HG02588 (cell line): Measurements from ENCODE around the gene C1D.

Source experiments
- ATAC-seq: cut with Tn5 transposase; IDR thresholded peaks from one replicate; pipeline ENCODE4 v1.9.1; 2021; ENCODE audit warnings: mild to moderate bottlenecking, moderate library complexity; ENCODE audit not compliant: unreplicated experiment

C1D gene

DNA sequence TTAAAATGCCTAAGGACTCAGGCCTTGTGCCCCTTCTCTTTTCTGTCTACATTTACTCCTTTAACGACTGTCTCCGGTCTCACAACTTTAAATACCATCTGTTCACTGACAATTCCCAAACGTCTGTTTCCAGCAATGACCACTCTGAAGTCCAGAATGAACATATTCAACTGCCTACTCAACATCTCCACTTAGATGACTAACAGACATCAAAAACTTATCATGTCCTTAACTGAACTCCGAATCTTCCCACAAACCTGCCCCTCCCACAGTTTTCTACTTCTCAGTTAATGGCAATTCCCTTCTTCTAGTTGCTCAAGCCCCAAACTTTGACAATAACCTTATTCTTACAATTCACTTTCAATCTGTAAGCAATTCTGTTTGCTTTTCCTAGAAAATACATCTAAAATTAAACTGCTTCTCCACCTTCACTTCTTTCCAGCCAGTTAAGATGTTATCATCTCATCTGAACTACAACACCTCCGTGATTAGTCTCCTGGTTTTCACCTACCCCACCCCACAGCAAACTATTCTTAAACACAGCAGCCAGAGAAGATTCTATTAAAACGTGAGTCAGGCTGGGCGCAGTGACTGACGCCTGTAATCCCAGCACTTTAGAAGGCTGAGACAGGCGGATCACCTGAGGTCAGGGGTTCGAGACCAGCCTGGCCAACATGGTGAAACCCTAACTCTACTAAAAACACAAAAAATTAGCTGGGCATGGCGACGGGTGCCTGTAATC is 2.8 kb downstream of the C1D start:
- no peak for ATAC-seq

DNA sequence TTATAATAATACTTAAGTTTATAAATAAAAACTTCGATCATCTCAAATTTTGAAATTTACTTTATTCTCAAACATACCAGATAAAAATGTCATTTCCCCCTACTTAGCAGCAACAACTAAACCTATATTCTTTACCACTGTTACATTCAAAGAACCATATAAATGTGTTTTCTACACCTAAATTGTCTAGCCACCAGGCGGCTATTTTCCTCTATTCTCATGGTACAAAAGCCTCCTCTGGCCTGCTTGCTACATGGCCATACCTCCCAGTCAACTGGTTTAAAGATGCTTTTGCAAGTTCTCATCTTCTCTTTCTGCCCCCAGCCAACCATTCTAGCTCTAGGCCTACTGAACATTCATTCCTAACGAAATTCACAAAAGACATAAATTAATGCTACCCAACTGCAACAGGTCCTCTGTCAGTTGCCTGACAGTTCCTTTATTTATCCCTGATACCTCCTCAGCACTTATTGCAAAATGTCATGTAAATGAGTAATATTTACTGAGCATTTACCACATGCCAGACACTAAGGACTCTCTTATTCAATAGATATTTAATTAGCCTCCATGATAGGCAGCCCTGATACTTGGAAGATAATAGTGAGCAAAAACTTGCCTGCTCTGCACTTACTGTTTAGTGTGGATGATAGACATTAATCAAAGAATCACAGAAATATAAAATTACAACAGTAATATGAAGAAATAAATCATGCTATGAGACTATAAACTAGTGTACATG is 5.0 kb downstream of the C1D start:
- ATAC-seq: no peak

DNA sequence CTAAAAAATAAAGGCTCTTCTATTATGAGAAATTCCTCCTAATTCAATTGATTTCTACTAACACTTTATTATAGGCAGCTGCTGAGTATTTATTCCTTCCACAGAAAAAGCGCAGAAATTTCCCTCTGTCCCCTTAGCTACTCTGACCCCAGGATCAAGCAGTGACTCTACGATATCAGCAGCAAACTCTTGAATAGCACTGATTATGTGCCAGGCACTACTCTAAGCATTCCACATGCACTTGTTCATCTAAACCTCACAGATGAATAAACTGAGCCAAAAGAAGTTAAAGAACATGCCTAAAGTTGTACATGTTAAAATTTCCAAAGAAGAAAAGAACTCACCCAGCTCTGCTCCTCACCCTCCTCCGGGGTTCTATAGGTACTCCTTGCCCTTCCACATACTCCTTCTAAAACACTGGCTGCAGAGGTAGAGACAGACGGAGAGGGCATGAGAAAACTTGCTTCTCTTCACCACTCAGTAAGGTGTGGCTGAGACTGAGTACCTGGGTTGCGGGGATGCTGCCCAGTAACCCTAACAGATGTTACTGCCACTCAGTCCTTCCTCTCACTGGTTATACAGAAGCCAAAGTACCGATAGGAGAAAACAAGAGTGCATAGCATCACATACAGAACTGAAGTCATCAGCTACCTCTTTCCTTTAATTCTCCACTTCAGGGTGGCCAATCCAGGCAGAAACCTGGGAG is 9.9 kb downstream of the C1D start:
- no peak for ATAC-seq

DNA sequence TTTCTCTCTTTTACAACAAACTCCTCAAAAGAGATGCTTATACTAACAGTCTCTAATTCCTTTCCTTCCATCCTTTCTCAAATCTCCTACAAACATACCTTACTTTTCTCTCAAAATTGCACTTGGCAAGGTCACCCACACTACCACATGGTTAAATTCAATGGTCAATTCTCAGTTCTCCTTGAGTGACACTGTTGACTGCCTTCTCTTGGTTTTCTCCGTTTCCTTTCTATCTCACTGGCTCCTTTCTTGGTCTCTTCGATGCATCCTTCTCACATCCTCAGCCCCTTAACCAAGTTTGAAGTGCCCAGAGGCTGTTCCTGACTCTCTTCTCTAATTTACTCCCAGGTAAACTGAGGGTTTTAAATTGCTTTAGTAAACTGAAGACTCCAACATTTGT is 12.5 kb downstream of the C1D start:
- ATAC-seq: no peak

DNA sequence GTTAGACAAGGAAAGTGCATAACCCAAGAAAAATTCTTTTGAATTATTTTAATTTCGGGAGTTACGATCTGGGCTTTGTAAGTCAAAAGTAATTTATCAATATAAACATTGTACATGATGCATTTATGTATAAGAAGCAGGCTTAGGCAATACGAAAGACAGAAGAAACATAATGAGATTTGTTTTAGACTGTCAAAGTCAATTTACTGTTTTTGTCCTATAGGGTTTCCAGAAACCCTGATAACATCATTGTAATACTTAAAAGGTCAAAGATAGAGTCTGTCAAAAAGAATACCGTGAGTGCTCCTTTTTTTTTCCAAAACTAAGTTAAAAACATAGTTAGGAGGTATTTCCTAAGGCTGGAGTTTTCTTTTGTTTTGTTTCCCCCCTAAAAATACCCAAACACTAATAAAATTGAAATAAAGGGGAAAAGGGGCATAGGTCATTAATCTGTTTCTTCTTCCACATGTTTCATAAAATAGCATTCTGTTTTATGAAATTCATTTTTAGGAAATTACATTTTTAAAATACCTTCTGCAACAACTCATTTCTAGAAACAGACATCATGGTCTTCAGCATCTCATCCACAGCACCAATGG is 16.1 kb downstream of the C1D start:
- ATAC-seq: no peak

DNA sequence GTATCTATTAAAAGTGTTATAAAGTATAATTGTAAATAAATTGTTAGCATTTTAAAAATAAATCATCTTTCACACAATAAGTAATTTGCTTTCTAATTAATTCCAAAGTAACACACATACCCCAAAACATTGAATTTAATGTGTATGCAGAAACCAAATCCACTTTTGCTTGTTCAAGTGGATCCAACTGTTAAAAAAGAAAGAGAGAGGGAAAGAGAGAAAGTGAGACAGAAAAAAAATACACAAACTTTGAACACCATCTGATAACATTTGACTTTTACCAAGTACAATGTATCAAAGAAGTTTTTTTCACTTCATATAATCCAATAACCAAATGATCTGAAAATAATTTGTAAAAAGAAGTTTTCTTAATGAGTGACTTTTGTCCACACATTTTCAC is 16.6 kb downstream of the C1D start:
- ATAC-seq: no peak

DNA sequence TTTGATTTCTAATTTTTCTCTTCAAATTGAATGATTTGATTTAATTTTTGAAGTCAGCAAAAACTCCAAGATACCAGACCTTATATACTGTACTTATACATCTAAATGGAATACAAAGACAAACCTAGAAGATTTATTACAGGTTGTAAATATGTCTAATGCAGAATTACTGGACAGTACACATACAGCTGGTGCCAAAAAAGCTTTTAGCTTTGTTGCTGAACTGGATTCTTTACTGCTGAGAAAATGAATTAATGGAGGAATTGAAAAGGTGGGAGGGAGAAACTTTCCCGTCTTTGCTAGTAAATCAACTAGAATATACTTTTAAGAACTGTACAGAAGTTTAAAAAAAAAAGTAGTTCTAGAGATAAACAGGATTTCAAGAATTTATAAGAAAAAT is 17.5 kb downstream of the C1D start:
- ATAC-seq: no peak

DNA sequence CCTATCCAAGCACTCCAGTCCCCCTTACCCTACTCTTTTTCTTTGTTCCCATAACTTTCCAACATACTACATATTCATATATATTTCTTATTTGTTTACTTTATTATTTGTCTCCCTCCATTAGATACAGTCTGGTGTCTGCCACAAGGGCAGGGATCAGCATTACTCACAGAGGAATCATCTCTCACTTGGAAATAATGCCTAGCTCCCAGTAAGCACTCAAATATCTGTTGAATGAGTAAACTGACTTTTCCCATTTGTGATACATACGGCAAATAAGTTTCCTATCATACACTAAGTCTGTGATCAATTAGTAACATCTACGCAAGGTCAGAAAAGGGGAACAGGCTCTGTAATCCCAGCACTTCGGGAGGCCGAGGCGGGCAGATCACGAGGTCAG is 18.7 kb downstream of the C1D start:
- no peak for ATAC-seq

DNA sequence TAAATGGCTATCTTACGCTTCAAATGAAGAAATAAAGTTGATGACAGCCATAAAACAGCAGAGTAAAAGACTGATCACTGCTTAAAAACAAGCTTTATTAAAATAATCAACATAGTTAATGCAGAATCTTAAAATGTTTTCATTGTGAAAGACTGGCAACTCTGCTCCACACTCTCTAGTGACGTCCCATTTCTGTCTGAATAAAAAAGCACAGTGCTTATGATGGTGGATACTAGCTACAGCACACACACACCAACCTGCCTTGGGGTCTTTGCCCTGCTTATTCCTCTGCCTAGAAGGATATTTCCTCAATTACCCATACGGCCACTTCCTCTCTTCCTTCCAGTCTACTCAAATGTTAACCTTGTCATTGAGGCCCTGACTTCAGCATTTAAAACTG is 19.1 kb downstream of the C1D start:
- ATAC-seq: no peak

DNA sequence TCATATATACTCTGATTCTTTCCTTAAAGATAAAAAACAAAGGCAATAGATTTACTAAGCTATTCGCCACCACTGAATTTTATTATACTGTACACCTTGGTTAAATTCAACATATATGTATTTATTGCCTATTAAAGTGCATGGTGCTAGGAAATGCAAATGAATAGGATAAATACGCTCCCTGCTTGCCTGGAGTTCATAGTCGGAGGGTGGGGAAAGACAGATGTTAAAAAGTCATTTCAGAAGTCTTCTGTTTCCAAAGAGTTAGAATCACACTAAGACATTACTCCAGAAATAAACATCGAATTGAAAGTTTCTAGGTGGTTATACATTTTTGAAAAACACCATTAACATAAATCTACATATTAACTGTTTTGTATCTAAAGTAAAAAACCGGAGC is 19.8 kb downstream of the C1D start:
- no peak for ATAC-seq

DNA sequence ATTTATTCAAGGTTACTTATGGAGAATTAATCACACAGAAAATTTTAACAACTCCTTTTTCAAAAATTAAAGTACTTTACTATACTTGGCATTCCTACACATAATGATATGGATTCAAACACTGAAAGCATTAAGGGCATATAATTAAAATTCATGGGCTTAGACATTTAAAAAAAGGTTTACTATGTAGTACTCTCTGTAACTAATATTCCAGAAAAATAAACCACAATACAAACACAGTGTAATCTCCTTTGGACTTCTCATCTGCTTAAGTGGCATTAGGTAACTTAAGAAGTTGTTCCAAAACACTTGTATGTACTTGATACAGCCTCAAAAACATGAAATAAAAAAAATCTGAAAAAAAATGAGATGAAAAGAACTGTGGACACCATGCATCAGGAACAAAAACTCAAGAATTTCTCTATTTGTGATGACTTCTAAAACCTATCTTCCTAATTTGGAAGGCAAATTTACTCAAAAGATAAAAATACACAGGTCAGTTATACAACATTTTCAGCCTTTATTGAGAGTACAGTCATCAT is 21.0 kb downstream of the C1D start:
- no peak for ATAC-seq

DNA sequence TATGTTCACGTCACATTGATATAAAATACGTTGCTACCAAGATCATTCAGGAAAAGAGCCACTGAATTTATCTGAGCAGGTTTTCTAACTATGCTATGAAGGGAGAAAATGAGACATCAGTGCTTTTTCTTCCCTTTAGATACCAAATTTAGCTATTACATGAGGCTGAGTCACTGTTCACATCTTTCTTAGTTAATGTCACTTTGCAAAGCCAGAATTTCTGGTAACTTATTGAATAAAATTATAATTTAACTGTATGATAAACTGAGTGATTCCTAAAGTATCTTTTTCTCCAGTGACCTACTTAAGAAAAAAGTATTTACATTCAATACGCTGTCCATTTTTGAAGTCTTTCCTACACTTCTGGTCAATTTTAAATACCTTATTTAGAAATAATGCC is 22.7 kb downstream of the C1D start:
- ATAC-seq: no peak

DNA sequence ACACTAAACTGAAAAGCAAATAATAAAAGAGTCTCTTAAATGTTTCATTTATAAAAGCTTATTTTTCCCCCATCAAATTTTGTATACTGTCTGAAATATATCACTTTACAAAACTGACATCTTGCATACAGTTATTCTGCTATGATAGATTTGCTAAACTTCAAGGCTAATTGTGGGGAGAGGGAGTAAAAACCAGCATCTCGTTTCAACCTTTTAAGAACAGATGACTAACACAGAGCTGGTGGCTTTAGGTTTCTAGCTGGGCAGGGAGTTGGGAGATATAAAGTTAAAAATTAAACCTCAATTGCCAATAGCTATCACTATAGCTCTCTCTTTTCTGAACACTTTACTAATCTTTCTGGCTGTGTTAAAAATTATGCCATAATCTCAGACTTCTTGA is 23.5 kb downstream of the C1D start:
- no peak for ATAC-seq

DNA sequence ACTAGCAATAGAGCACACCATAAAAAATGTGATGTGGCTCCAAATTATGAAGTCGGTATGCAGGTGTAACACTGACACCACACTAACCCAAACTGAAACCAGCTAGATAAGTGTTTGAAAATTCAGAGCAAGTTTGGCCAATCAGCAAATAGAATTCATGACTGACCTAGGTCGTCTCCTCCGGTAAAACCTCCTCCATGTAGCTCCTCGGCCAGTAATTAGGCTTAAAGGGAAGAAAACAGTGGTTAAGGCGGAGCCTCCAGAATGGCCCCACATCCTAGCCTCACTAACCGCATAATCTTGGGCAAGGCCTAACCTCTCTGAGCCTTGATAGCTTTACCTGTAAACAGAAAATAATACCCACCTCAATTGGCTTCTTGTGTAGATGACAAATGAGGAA is 30.1 kb downstream of the C1D start:
- ATAC-seq: no peak

DNA sequence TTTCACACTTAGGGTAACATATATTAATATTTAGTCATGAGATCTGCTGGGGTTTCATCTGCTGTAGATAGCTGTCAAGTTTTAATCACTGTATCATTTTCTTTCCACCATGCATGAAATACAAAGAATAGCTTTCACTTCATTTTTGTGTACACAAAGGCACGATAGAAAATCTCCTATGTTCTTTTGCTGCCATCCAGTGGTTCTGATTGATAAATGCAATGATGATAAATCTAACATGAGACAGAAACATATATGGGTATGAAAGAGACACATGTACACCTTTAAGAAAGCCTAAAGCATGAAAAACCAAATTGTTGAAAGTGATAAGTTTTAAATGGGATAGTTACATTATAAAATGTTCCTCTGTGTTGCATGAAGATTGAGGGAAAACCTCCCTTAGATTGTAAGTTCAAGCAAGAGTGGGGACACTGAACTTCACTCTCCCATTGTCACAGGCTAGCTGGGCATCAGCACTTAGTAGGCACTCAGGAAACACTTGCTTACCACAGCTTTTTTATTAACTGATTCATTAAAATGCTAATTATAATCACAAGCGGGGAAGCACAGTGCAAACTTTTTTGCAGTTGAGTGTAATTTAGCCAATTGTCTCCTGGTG is 31.2 kb downstream of the C1D start:
- no peak for ATAC-seq

DNA sequence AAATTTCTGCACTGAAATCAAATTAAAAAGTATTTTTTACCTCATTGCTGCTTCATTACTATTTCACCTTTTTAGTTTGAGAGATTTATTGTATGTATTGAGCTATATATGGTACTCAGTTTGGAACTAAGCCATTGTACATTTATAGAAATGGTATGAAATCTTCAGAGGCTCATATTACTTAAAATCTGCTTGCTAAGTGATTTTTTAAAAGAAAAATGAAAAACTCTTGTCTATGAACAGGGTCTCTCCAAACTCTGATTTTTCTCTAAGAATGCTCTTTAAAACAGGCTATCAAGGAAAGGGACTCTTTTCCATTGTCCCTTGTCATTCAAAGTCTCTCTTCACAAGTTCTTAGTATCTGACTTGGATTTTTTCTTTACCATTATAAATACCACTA is 31.8 kb downstream of the C1D start:
- no peak for ATAC-seq

DNA sequence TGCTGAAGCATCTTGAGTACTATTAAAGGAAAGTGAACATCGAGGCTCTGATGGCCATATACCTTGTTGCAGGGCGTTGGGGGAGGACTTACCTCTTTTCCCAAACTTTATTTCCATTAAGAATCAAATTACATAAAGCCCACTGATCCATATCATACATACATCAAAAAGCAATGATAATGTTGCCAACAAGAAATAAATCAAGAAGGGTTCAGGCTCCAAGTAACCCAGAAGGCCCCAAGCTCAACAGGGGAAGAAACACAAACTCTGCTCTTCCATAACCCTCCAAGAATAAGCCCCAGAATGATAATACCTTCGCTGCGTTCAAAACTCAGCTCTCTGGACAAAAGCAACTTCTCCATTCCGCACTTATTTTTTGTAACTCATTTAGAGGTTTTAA is 32.3 kb downstream of the C1D start:
- no peak for ATAC-seq

DNA sequence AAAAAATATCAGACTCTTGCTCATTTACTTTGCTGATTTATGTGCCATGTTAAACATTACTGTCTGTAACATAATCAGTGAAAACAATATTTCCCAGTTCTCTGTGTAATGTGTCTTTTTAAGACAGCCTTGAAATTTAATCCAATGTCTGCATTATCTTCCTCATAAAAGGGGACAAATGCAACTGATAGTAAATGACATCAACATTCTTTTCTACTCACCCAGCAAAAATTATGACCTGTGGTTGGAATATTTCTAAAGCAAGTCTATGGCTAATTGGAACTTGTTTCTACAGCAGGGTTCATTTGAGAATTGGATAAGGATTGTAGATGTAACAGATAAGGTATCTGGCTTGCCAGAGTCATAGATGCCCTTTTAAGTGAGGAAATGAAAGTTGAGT is 34.8 kb downstream of the C1D start:
- ATAC-seq: no peak

DNA sequence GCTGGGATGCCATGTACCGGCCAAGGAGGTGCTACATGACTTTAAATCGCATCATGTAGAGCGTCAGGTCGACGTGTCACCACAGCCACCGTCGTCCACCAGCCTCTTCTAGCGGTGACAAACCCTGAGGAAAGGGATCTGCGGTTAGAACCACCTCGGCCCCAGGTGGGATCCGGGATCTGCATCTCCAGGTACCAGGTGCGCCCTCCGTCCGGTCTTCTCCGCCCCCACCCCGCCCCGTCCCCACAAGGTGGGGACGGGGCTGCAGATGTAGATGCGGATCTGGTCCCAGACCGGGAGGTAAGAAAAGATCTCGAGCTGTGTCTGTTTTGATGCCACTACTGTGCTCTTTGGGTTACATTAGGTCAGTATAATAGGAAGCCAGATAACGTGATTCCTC is 38.4 kb downstream of the C1D start:
- ATAC-seq: no peak

DNA sequence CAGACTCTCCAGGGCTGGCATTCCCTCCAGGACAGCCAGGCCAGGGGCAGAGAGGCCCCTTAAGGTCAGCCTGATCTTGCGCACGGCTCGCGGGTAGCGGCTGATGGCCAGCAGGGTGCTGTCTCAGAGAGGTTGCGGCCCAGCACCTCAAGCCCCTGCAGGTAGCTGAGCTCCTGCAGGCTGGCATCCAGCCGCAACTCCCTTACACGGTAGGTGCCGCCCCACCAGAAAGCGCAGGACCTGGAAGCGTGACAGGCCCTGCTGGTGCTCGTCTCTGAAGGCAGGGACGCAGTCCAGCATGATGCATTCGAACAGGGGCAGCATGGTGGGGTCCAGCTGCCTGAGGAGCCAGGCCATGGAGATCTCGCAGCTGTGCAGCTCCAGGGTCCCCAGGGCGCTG is 38.9 kb downstream of the C1D start:
- no peak for ATAC-seq

DNA sequence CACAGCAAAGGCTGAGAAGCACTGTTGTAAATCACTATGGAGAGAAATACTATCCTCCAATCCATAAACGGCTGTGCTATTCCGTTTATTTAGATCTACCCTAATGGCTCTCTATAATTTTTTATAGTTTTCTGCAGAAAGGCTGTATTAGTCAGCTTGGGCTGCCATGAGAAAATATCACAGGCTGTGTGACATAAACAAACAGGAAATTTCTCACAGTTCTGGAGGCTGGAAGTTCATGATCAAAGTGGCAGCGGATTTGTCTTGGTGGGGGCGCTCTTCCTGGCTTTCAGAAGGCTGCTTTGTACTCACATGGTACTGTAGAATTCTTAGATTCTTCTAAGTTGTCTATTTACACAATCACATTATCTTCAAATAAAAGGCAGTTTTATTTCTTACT is 44.1 kb downstream of the C1D start:
- ATAC-seq: no peak
